Caco-2 (cell line): Measurements from ENCODE around the gene KIF6. TPM values are rescaled to one million over a fixed set of nuclear protein-coding genes. Genes with fewer than 3 reads are reported as not detected.

Source experiments
- BruUV-seq: library from RNA; stranded (reverse); fragments of 400-500 nt; replicated peaks from 2 replicates; lab custom pipeline; 2021; lab: Mats Ljungman, UMichigan
- CTCF ChIA-PET: fragments of 300-600 bp; sonication (Branson Sonifier 250); formaldehyde crosslinking; loops from one replicate; lab custom pipeline; 2022; ENCODE audit warnings: antibody characterized with exemption; lab: Charles Lee
- POLR2A ChIA-PET: fragments of 300-600 bp; sonication (Branson Sonifier 250); formaldehyde crosslinking; loops from one replicate; lab custom pipeline; 2022; ENCODE audit warnings: antibody characterized with exemption; lab: Charles Lee
- DNase-seq, 2 experiments: peaks; one replicate each; pipeline versions ENCODE4 v3.0.0 to v3.0.0-alpha.2; 2020 to 2022
- H3K27me3 ChIP-seq: replicated peaks from 2 replicates; pipeline ENCODE4 v1.6.0; 2011; ENCODE audit warnings: low read length; ENCODE audit not compliant: control insufficient read depth, insufficient read depth
- H3K36me3 ChIP-seq: 2 replicates; pipeline ENCODE4 v1.5.1; 2011; ENCODE audit warnings: low read length; ENCODE audit not compliant: control insufficient read depth, insufficient read depth
- H3K4me1 ChIP-seq: fragments of 250-450 bp; sonication (Bioruptor Pico); 2 replicates; pipeline ENCODE4 v1.5.1; 2020; ENCODE audit warnings: mild to moderate bottlenecking
- H3K4me3 ChIP-seq: 2 replicates; pipeline ENCODE4 v1.5.1; 2011; ENCODE audit warnings: low read depth, mild to moderate bottlenecking, control low read depth, low read length
- H3K9me3 ChIP-seq: fragments of 250-450 bp; sonication (Bioruptor Pico); 2 replicates; pipeline ENCODE4 v1.5.1; 2020; ENCODE audit warnings: mild to moderate bottlenecking, moderate library complexity
- H3K27ac Mint-ChIP-seq: one replicate; pipeline ENCODE4 v1.8.0; 2022; ENCODE audit warnings: mixed read lengths; ENCODE audit not compliant: unreplicated experiment
- H3K27me3 Mint-ChIP-seq: one replicate; pipeline ENCODE4 v1.8.0; 2022; ENCODE audit warnings: mixed read lengths; ENCODE audit not compliant: insufficient read depth, unreplicated experiment
- H3K36me3 Mint-ChIP-seq: one replicate; pipeline ENCODE4 v1.8.0; 2022; ENCODE audit warnings: mild to moderate bottlenecking, mixed read lengths; ENCODE audit not compliant: insufficient read depth, unreplicated experiment
- H3K4me1 Mint-ChIP-seq: one replicate; pipeline ENCODE4 v1.8.0; 2022; ENCODE audit warnings: low read depth, mixed read lengths; ENCODE audit not compliant: unreplicated experiment
- H3K4me3 Mint-ChIP-seq: one replicate; pipeline ENCODE4 v1.8.0; 2022; ENCODE audit warnings: mild to moderate bottlenecking, moderate library complexity, mixed read lengths; ENCODE audit not compliant: unreplicated experiment
- H3K9me3 Mint-ChIP-seq: one replicate; pipeline ENCODE4 v1.8.0; 2022; ENCODE audit warnings: mixed read lengths; ENCODE audit not compliant: unreplicated experiment
- intact Hi-C: fragments of 100-400 bp; cut with micrococcal nuclease; formaldehyde crosslinking; loops from one replicate; pipeline ENCODE4 v1.10.0; 2022; ENCODE audit not compliant: unreplicated experiment
- total RNA-seq: library from RNA; stranded (reverse); gene quantifications from 2 replicates; pipeline ENCODE4 v1.2.3, GENCODE V29; 2022
- TF ChIP-seq, protein P1 (sequence below), 2 experiments: fragments of 200-600 bp in 1 of 2; IDR thresholded peaks; 1 replicate in 1 of 2; 2 replicates in 1 of 2; pipeline versions ENCODE4 v1.5.1 to v1.8.0; 2011 to 2022; ENCODE audit warnings: antibody characterized with exemption in 1 of 2, control low read depth in 1 of 2, inconsistent platforms in 1 of 2, low read depth in 1 of 2, low read length in 1 of 2, mild to moderate bottlenecking in 1 of 2, moderate library complexity in 1 of 2; ENCODE audit not compliant: insufficient read depth in 1 of 2, severe bottlenecking in 1 of 2, unreplicated experiment in 1 of 2

KIF6 gene
- total RNA-seq, 1 experiment from 2014 or later: not detected

DNA sequence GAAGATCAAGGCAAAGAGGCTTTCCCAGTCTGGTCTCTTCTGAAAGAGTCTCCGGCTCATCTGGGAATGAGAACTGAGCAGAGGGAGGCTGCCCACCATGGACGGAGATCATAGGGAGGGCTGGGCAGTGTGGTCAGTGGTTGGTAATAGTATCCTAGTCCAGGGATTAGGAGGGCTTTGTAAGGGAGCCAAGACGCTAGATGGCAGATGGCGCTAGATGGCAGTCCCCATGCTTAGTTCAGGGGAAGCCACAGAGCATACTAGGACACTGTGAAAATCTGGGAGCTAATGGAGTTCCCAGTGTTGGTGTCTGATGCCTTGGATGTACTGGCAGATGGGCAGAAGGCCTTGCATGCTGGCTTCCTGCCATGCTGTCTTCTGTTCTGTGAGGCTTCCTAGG is 45.2 kb upstream of the KIF6 start:
- H3K27me3 Mint-ChIP-seq: peaks cover 6% of the 10 kb centered on the region
- TF ChIP-seq, protein P1, sequence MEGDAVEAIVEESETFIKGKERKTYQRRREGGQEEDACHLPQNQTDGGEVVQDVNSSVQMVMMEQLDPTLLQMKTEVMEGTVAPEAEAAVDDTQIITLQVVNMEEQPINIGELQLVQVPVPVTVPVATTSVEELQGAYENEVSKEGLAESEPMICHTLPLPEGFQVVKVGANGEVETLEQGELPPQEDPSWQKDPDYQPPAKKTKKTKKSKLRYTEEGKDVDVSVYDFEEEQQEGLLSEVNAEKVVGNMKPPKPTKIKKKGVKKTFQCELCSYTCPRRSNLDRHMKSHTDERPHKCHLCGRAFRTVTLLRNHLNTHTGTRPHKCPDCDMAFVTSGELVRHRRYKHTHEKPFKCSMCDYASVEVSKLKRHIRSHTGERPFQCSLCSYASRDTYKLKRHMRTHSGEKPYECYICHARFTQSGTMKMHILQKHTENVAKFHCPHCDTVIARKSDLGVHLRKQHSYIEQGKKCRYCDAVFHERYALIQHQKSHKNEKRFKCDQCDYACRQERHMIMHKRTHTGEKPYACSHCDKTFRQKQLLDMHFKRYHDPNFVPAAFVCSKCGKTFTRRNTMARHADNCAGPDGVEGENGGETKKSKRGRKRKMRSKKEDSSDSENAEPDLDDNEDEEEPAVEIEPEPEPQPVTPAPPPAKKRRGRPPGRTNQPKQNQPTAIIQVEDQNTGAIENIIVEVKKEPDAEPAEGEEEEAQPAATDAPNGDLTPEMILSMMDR (IDR thresholded peaks at IDR 0.05; ENCODE audit: insufficient read depth in 1 of 2, low read depth in 1 of 2, low read length in 1 of 2, severe bottlenecking in 1 of 2, unreplicated experiment in 1 of 2): no peak
- no peaks in the 10 kb centered on the region for H3K9me3 Mint-ChIP-seq
- H3K4me1 ChIP-seq: no peaks in the 10 kb centered on the region
- no peak overlapping the region for H3K27ac Mint-ChIP-seq
- peaks cover 1% of the 10 kb centered on the region; the same call in 1 of the 2 replicates for H3K27me3 ChIP-seq
- no peaks in the 10 kb centered on the region for H3K36me3 ChIP-seq
- intact Hi-C loops: no loop called here
- BruUV-seq: no TSS peak
- ChIA-PET CTCF (no interaction called here), POLR2A (no interaction called here)
- DNase-seq: no peak
- H3K4me3 Mint-ChIP-seq: no peak overlapping the region
- H3K36me3 Mint-ChIP-seq: no peaks in the 10 kb centered on the region
- no peak overlapping the region for H3K4me3 ChIP-seq
- H3K9me3 ChIP-seq: no peaks in the 10 kb centered on the region
- no peaks in the 10 kb centered on the region for H3K4me1 Mint-ChIP-seq

DNA sequence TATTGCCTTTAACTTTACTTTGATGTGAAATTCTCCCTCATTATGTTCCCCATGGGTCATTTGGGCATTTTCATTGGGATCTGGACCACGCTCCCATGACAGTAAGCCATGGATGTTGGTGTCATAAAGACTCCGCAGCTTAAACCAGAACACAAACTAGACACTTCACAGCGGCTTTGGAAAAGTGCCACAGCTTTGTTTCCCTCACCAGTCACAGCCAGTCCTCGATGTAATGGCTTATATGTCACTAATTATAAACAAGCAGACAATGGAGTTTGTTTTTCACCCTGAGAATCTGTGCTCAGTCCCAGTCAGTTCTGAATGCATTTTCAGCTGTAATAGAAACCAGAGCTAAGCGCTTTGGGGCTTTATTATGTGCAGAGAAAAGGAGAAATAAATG is 43.8 kb upstream of the KIF6 start:
- intact Hi-C loops: no loop called here
- TF ChIP-seq, protein P1 (IDR thresholded peaks at IDR 0.05; ENCODE audit: insufficient read depth in 1 of 2, low read depth in 1 of 2, low read length in 1 of 2, severe bottlenecking in 1 of 2, unreplicated experiment in 1 of 2): no peak
- no peak overlapping the region for H3K4me3 ChIP-seq
- CTCF ChIA-PET: no interaction called here
- Mint-ChIP-seq H3K4me3 (no peak overlapping the region), H3K9me3 (no peaks in the 10 kb centered on the region), H3K27me3 (peaks cover 8% of the 10 kb centered on the region), H3K36me3 (no peaks in the 10 kb centered on the region), H3K27ac (no peak overlapping the region), H3K4me1 (no peaks in the 10 kb centered on the region)
- no peaks in the 10 kb centered on the region for H3K4me1 ChIP-seq
- no peak for DNase-seq
- POLR2A ChIA-PET: no interaction called here
- no peaks in the 10 kb centered on the region for H3K36me3 ChIP-seq
- H3K9me3 ChIP-seq: no peaks in the 10 kb centered on the region
- peaks cover 1% of the 10 kb centered on the region; the same call in 1 of the 2 replicates for H3K27me3 ChIP-seq
- BruUV-seq: no TSS peak

DNA sequence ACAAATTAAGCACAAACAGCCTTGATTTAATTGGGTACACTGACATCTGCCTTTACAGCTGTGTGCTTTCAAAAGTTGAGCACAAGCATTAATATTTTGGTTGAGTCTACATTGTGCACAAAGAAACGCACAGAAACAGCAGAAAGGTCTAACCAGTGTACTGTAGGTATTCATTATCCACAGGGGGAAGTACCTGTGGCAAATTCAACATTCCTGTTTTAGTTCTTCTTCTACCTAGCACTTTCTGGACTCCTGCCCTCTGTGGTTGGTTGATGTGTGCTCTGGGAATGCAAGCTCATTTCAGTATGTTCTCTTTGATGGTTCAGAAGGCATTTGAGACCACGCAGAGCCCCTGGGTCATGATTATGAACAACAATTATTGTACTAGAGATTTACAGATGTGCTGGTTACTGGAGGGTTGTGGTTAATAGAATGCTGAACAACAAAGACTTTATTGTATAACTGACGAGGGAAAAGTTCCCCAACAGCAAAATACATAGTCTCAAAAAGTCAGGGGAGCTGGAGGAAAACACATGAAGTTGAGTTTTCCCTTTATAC is 40.4 kb upstream of the KIF6 start:
- peaks cover 6% of the 10 kb centered on the region for H3K27me3 Mint-ChIP-seq
- no peaks in the 10 kb centered on the region for H3K9me3 Mint-ChIP-seq
- no TSS peak for BruUV-seq
- no peaks in the 10 kb centered on the region for H3K36me3 Mint-ChIP-seq
- DNase-seq: no peak
- no peaks in the 10 kb centered on the region for H3K4me1 Mint-ChIP-seq
- Histone ChIP-seq H3K27me3 (peaks cover 1% of the 10 kb centered on the region; the same call in 1 of the 2 replicates), H3K36me3 (no peaks in the 10 kb centered on the region), H3K9me3 (no peaks in the 10 kb centered on the region), H3K4me3 (no peak overlapping the region), H3K4me1 (no peaks in the 10 kb centered on the region)
- no peak overlapping the region for H3K27ac Mint-ChIP-seq
- POLR2A ChIA-PET: no interaction called here
- H3K4me3 Mint-ChIP-seq: no peak overlapping the region
- CTCF ChIA-PET: no interaction called here
- TF ChIP-seq, protein P1 (IDR thresholded peaks at IDR 0.05; ENCODE audit: insufficient read depth in 1 of 2, low read depth in 1 of 2, low read length in 1 of 2, severe bottlenecking in 1 of 2, unreplicated experiment in 1 of 2): no peak
- intact Hi-C loops: no loop called here
